HepG2 (cell line): ENCODE results near the gene PGM5.
"Not testable (repeated sequence)": the region's sequence is repeated elsewhere in the genome, so short reads cannot be mapped to it uniquely, and the experiment has no call there.

Experiments used
- CBX1 ChIP-seq: IDR thresholded peaks from one replicate; pipeline ENCODE4 v1.6.1; 2016; ENCODE audit warnings: antibody characterized with exemption, low read depth
- FOXM1 ChIP-seq: sonication (generic); formaldehyde crosslinking; IDR thresholded peaks from 2 replicates; pipeline ENCODE4 v1.5.0; 2020; ENCODE audit warnings: missing genetic modification reagents
- RBAK ChIP-seq: sonication (generic); formaldehyde crosslinking; IDR thresholded peaks from 2 replicates; pipeline ENCODE4 v1.5.1; 2020; ENCODE audit warnings: mild to moderate bottlenecking, missing genetic modification reagents
- SNRNP70 ChIP-seq: fragments of 200-400 bp; formaldehyde crosslinking; IDR thresholded peaks from 2 replicates; pipeline ENCODE4 v1.6.1; 2017; ENCODE audit warnings: mild to moderate bottlenecking, low read depth, low read length, moderate library complexity
- TMF1 ChIP-seq: sonication (generic); formaldehyde crosslinking; IDR thresholded peaks from 2 replicates; pipeline ENCODE4 v1.8.1; 2022; ENCODE audit warnings: low read depth, missing genetic modification reagents
- ZNF382 ChIP-seq: sonication (generic); formaldehyde crosslinking; IDR thresholded peaks from 2 replicates; pipeline ENCODE4 v1.5.0; 2020; ENCODE audit warnings: missing genetic modification reagents, mild to moderate bottlenecking, borderline replicate concordance

DNA sequence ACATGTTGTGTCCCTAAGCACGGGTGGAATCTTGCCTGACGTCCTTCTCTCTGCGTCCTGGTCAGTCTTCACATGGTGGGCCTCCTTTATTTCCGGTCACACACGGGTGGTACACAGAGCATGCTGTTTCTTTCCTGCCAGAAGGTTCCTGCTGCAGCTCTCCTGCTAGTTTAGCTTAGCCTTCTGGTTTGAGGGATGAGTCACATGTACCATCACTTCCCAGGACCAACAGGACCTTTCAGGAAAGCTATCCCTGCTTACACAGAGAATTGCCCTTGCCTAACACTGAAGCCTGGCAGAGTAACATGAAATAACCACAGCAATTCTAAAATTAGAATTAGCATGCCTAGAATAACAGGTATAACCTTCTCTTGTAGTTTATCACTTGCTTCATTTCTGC, 45.2 kb upstream of the PGM5 start:
- not testable (repeated sequence) for TF ChIP-seq SNRNP70; CBX1; TMF1; ZNF382 (CRISPR knock-in tag); FOXM1 (CRISPR knock-in tag); RBAK
